Measurements from ENCODE around the gene MAML1.
A peak's percentile ranks its signal among the peaks of the same experiment; 100 is the strongest.

GRCh38 chr5:179818746-179819295 lies 86.2 kb downstream of the MAML1 start:
- TF ChIP-seq POLR2A (IDR thresholded peaks at IDR 0.05) (no peak), CTCF (IDR thresholded peaks at IDR 0.05) (no peak), POLR2AphosphoS5 (IDR thresholded peaks at IDR 0.05) (peak; percentile 96 to 100 (median 98))
